Tibial nerve (tissue), 3 donors: ENCODE data around the gene ADK.

Experiments used
- CTCF ChIP-seq, 5 experiments: fragments of 200-600 bp in 3 of 5; fragments of 450-650 bp in 2 of 5; sonication (generic) in 3 of 5; IDR thresholded peaks; one replicate each; pipeline ENCODE4 v1.5.1; 2016 to 2019; ENCODE audit warnings: antibody characterized with exemption in 5 of 5, mild to moderate bottlenecking in 3 of 5, moderate library complexity in 2 of 5
- POLR2A ChIP-seq, 2 donors: fragments of 450-650 bp; IDR thresholded peaks; one replicate each; pipeline ENCODE4 v1.6.1; 2017; ENCODE audit warnings: antibody characterized with exemption in 2 of 2, mild to moderate bottlenecking in 2 of 2, moderate library complexity in 2 of 2

- TF ChIP-seq CTCF (IDR thresholded peaks at IDR 0.05) (no peak), POLR2A (IDR thresholded peaks at IDR 0.05) (no peak)
Observed at GRCh38 chr10:74645692-74646091, 494.7 kb downstream of the ADK start.
